Stomach (tissue), 9 donors: ENCODE data around the gene SP2. TPM values are rescaled to one million over a fixed set of nuclear protein-coding genes. Genes with fewer than 3 reads are reported as not detected.

Experiments used
- DNase-seq, 2 donors: peaks; one replicate each; pipeline versions ENCODE4 v3.0.0 to v3.0.0-alpha.2; 2013 to 2019
- H3K27ac ChIP-seq, 5 donors: fragments of 200-600 bp in 4 of 5; sonication (generic) in 4 of 5; one replicate each; pipeline ENCODE4 v1.5.1; 2013 to 2019; ENCODE audit warnings: mild to moderate bottlenecking in 1 of 5, moderate library complexity in 1 of 5
- H3K27me3 ChIP-seq, 3 donors: fragments of 200-600 bp; sonication (generic); one replicate each; pipeline ENCODE4 v1.5.1; 2017 to 2019; ENCODE audit warnings: mixed run types in 1 of 3
- H3K36me3 ChIP-seq, 4 donors: fragments of 200-600 bp; sonication (generic); 1 replicate in 3 of 4; 2 replicates in 1 of 4; pipeline ENCODE4 v1.5.1; 2016 to 2019
- H3K4me1 ChIP-seq, 4 donors: fragments of 200-600 bp; sonication (generic); one replicate each; pipeline ENCODE4 v1.5.1; 2016 to 2019
- H3K4me3 ChIP-seq, 4 donors: fragments of 200-600 bp; sonication (generic) in 3 of 4; one replicate each; pipeline ENCODE4 v1.5.1; 2016 to 2019; ENCODE audit warnings: mild to moderate bottlenecking in 1 of 4
- H3K9me3 ChIP-seq, 4 donors: fragments of 200-600 bp; sonication (generic); one replicate each; pipeline ENCODE4 v1.5.1; 2016 to 2019
- CTCF ChIP-seq, 7 experiments: fragments of 450-650 bp in 4 of 7; fragments of 200-600 bp in 3 of 7; sonication (generic) in 3 of 7; IDR thresholded peaks; one replicate each; pipeline ENCODE4 v1.5.1; 2016 to 2019; ENCODE audit warnings: antibody characterized with exemption in 7 of 7, control low read depth in 2 of 7, mild to moderate bottlenecking in 1 of 7
- EP300 ChIP-seq: sonication (generic); formaldehyde crosslinking; IDR thresholded peaks from one replicate; pipeline ENCODE4 v1.6.1; 2017; ENCODE audit warnings: antibody characterized with exemption
- POLR2A ChIP-seq, 4 donors: fragments of 450-650 bp; IDR thresholded peaks; one replicate each; pipeline ENCODE4 v1.6.1; 2016; ENCODE audit warnings: antibody characterized with exemption in 4 of 4, control low read depth in 2 of 4, mild to moderate bottlenecking in 1 of 4, moderate library complexity in 1 of 4
- POLR2AphosphoS5 ChIP-seq, 3 donors: sonication (generic); formaldehyde crosslinking; IDR thresholded peaks; one replicate each; pipeline ENCODE4 v1.6.1; 2016; ENCODE audit warnings: antibody characterized with exemption in 3 of 3
- WGBS, 5 donors: extraction: QIAGEN DNeasy Blood & Tissue Kit in 3 of 5; methylation state at CpG; one replicate each; pipeline versions ENCODE4 v1.1.5 to v1.1.7; 2013 to 2018; 5-methylcytosine and 5-hydroxymethylcytosine counted together
- intact Hi-C: fragments of 100-400 bp; cut with DNase I; formaldehyde crosslinking; loops from one replicate; pipeline ENCODE4 v1.15.1; 2023; ENCODE audit warnings: low total_unique reads
- polyA plus RNA-seq, 3 donors: library from polyadenylated mRNA; stranded (reverse); fragments of 200-250 nt; gene quantifications; one replicate each; pipeline ENCODE4 v1.2.3, GENCODE V29; 2013
- total RNA-seq, 5 donors: library from RNA; depleted of rRNA; stranded (reverse); fragments of >200 nt; gene quantifications; one replicate each; pipeline versions ENCODE4 v1.1.0 to v1.2.3, GENCODE V29; 2014 to 2016
- donor health status: healthy with polysubstance abuse.
- donor health status: Bipolar disorder and iron deficiency.
- donor health status: healthy.

SP2 gene
- total and polyA plus RNA-seq, 8 donors: 0.87 to 22.8 (median 6.3) TPM

- TF ChIP-seq POLR2AphosphoS5 (IDR thresholded peaks at IDR 0.05): peak; percentile 8 to 75 (median 74)
- no peak for TF ChIP-seq EP300
- TF ChIP-seq CTCF (IDR thresholded peaks at IDR 0.05): peak in 1 of 7 experiments; percentile 21
- H3K4me3 ChIP-seq: peak within 1 kb of the TSS; percentile 75 to 83 (median 82)
- WGBS, 5 donors: 0 to 4% (median 1%) methylated on average over 24 to 50 of the region's 50 CpGs
- H3K27ac ChIP-seq: peak within 1 kb of the TSS; percentile 87 to 90 (median 89)
- no peaks in the 10 kb centered on the region for H3K27me3 ChIP-seq
- H3K9me3 ChIP-seq: no peaks in the 10 kb centered on the region
- peak; percentile 95 to 98 for DNase-seq
- H3K36me3 ChIP-seq: peaks cover 6 to 29% (median 21%) of the 10 kb centered on the region in 4 donors
- intact Hi-C loops: no loop called here
- peaks cover 31 to 58% (median 45%) of the 10 kb centered on the region in 4 donors for H3K4me1 ChIP-seq
Observed at GRCh38 chr17:47941246-47942095, 45.4 kb downstream of the SP2 start, which contains the start of gene PNPO. PNPO (plus strand) TSS chr17:47941571; CDS start chr17:47941676, 105 bp downstream.

- TF ChIP-seq POLR2AphosphoS5 (IDR thresholded peaks at IDR 0.05) (no peak), CTCF (IDR thresholded peaks at IDR 0.05) (no peak), EP300 (no peak), POLR2A (IDR thresholded peaks at IDR 0.05) (no peak)
- DNase-seq: no peak
- Histone ChIP-seq H3K4me1 (peaks cover 34 to 63% (median 48%) of the 10 kb centered on the region in 4 donors), H3K36me3 (peaks cover 6 to 31% (median 23%) of the 10 kb centered on the region in 4 donors), H3K4me3 (peak overlapping the region; percentile 75 to 83 (median 82)), H3K9me3 (no peaks in the 10 kb centered on the region), H3K27me3 (no peaks in the 10 kb centered on the region), H3K27ac (peak overlapping the region; percentile 87 to 90 (median 89))
- 3 to 13% (median 6%) methylated on average over 5 of the region's 5 CpGs for WGBS, 5 donors
- intact Hi-C loops: no loop called here
Observed at GRCh38 chr17:47942096-47942510, 46.1 kb downstream of the SP2 start.

- Histone ChIP-seq H3K27me3 (no peaks in the 10 kb centered on the region), H3K9me3 (no peaks in the 10 kb centered on the region), H3K4me3 (peak overlapping the region in 3 of 4 donors; percentile 75 to 83 (median 81)), H3K4me1 (peaks cover 35 to 63% (median 50%) of the 10 kb centered on the region in 4 donors), H3K27ac (peak overlapping the region in 4 of 5 donors; percentile 87 to 90 (median 88)), H3K36me3 (peaks cover 6 to 31% (median 23%) of the 10 kb centered on the region in 4 donors)
- DNase-seq: no peak
- TF ChIP-seq POLR2AphosphoS5 (IDR thresholded peaks at IDR 0.05): no peak
- no peak for TF ChIP-seq CTCF (IDR thresholded peaks at IDR 0.05)
- TF ChIP-seq EP300: no peak
- TF ChIP-seq POLR2A (IDR thresholded peaks at IDR 0.05): no peak
- 73 to 76% (median 74%) methylated on average over 6 of the region's 6 CpGs for WGBS, 5 donors
- intact Hi-C loops: no loop called here
Observed at GRCh38 chr17:47942568-47942967, 46.5 kb downstream of the SP2 start.

- Histone ChIP-seq H3K4me1 (peaks cover 57 to 86% (median 75%) of the 10 kb centered on the region in 4 donors), H3K36me3 (peaks cover 6 to 35% (median 26%) of the 10 kb centered on the region in 4 donors), H3K4me3 (no peak overlapping the region), H3K27ac (peak overlapping the region; percentile 73 to 94 (median 89)), H3K9me3 (no peaks in the 10 kb centered on the region), H3K27me3 (no peaks in the 10 kb centered on the region)
- TF ChIP-seq POLR2AphosphoS5 (IDR thresholded peaks at IDR 0.05) (no peak), CTCF (IDR thresholded peaks at IDR 0.05) (no peak), POLR2A (IDR thresholded peaks at IDR 0.05) (no peak), EP300 (no peak)
- intact Hi-C loops: no loop called here
- DNase-seq: no peak
- WGBS, 5 donors: 63 to 79% (median 69%) methylated on average over 8 of the region's 8 CpGs
Observed at GRCh38 chr17:47945080-47945479, 49.0 kb downstream of the SP2 start.
